Measurements from ENCODE around the gene ECHDC3.

The ECHDC3 gene

GRCh38 chr10:11700539-11700938 is 41.6 kb upstream of the ECHDC3 start:
- no peak for DNase-seq (ENCODE audit: low read depth)
- no peak overlapping the region for H3K4me3 ChIP-seq (ENCODE audit: low read length)
- no peak for TF ChIP-seq CTCF (conservative IDR thresholded peaks at IDR 0.05; ENCODE audit: low read length)

- no peak for DNase-seq (ENCODE audit: low read depth)
- H3K4me3 ChIP-seq (ENCODE audit: low read length): no peak overlapping the region
- no peak for TF ChIP-seq CTCF (conservative IDR thresholded peaks at IDR 0.05; ENCODE audit: low read length)
Measured at GRCh38 chr10:11701451-11702095, 40.6 kb upstream of the ECHDC3 start.

DNA sequence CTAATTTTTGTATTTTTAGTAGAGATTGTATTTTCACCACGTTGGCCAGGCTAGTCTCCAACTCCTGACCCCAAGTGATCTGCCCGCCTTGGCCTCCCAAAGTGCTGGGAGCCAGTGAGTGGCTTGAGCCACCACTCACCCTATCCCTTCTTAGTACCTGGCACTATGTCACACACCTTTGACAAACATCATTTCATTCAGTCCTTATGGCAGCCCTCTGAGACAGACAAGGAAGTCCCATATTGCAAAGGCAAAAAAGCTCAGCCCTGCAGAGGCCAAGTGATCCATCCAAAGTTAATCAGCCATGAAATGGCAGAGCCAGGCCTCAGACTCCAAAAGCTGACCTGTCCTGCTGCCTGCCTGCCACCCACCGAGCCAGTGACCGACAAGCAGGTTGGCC is 39.9 kb upstream of the ECHDC3 start:
- no peak overlapping the region for H3K4me3 ChIP-seq (ENCODE audit: low read length)
- no peak for TF ChIP-seq CTCF (conservative IDR thresholded peaks at IDR 0.05; ENCODE audit: low read length)
- no peak for DNase-seq (ENCODE audit: low read depth)

DNA sequence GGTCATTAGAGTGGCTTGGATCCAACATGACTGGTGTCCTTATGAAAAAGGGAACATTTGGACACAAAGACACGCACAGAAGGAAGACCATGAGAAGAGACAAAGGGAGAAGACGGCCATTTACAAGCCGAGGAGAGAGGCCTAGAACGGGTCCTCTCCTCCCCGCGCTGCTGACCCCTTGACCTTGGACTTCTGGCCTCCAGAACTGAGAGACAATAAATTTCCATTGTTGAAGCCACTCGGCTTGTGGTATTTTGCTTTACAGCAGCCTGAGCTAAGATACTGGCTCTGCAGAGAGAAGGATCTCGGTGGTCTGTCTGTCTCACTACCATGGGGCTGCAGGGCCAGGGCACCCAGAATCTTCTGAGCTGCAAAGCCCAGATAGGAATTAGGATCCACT is 38.1 kb upstream of the ECHDC3 start:
- TF ChIP-seq CTCF (conservative IDR thresholded peaks at IDR 0.05; ENCODE audit: low read length): no peak
- DNase-seq (ENCODE audit: low read depth): no peak

DNA sequence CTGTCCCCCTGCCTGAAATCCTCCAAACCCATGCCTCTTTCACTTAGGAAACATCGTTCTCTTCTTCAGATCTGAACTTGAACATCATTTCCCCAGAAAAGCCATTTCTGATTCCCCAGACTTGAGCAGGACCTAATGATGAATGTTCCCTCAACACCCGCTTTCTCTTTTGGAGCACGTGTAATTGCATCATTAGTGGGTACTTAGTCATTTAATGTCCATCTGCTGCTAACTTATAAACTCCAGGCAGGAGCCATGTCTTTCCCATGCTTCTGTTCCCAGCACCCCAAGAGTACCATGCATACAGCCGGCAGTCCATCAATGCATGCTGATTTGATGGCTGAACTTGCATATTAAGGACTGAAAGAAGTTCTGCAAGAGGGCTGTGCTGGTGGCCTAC is 36.5 kb upstream of the ECHDC3 start:
- no peak overlapping the region for H3K4me3 ChIP-seq (ENCODE audit: low read length)
- TF ChIP-seq CTCF (conservative IDR thresholded peaks at IDR 0.05; ENCODE audit: low read length): no peak
- peak; percentile 30 for DNase-seq (ENCODE audit: low read depth)

More for the DNA sequence above, 38.1 kb upstream of the ECHDC3 start:
- no peak overlapping the region for H3K4me3 ChIP-seq (ENCODE audit: low read length)

DNA sequence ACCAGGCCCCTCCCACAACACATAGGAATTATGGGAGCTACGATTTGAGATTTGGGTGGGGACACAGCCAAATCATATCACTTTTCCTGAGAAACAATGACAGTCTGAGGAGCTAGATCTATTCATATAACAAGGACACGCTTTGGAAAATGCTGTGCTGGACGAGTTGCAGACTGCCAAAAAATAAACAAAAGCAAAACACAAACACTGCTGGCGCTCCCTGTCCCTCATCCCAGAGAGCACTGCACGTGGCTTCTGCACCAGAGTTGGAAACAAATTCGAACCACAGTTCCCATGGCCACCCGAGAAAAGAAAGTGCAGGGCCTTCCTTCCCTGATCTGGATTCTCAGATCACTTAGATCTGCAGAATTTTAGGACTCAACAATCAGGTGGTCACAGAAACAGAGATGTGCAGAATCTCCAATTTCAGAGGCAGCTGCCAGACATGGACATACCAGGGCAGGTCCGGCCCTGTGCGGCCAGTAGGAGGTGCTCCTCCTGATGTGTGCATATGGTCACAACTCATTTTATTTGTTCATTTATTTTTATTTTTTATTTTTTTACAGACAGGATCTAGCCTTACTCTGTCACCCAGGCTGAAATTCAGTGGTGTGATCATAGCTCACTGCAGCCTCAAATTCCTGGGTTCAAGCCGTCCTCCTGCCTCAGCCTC is 35.2 kb upstream of the ECHDC3 start:
- no peak for DNase-seq (ENCODE audit: low read depth)
- no peak for TF ChIP-seq CTCF (conservative IDR thresholded peaks at IDR 0.05; ENCODE audit: low read length)

More for the DNA sequence above, 35.2 kb upstream of the ECHDC3 start:
- H3K4me3 ChIP-seq (ENCODE audit: low read length): no peak overlapping the region
